Measurements from ENCODE around the gene SULT1C3. TPM values are rescaled to one million over a fixed set of nuclear protein-coding genes. Genes with fewer than 3 reads are reported as not detected.

Gene SULT1C3
- total RNA-seq, 1 experiment from 2014 or later, result not detected

GRCh38 chr2:108240966-108241365 lies 1.2 kb downstream of the SULT1C3 start:
- POLR2A ChIA-PET (ENCODE audit: low non-redundant PET), result no interaction called here
- BruUV-seq (replicated peaks), result no TSS peak

GRCh38 chr2:108243566-108243965 lies 3.8 kb downstream of the SULT1C3 start:
- Histone ChIP-seq H3K36me3 (ENCODE audit: insufficient read depth, low read length, poor library complexity, severe bottlenecking) (no peaks in the 10 kb centered on the region), H3K4me1 (ENCODE audit: insufficient read depth, low read length, poor library complexity, severe bottlenecking) (no peaks in the 10 kb centered on the region), H3K4me3 (ENCODE audit: low read depth, low read length, poor library complexity, severe bottlenecking) (no peak overlapping the region), H3K27me3 (replicated peaks; ENCODE audit: insufficient read depth, low read depth, low read length, poor library complexity) (no peaks in the 10 kb centered on the region), H3K9me3 (ENCODE audit: low read depth, low read length, poor library complexity, severe bottlenecking) (no peaks in the 10 kb centered on the region), H3K27ac (ENCODE audit: low read depth, low read length, poor library complexity, severe bottlenecking) (no peak overlapping the region)
- no TSS peak for BruUV-seq (replicated peaks)
- TF ChIP-seq CTCF (conservative IDR thresholded peaks at IDR 0.05; ENCODE audit: low read depth, low read length), result no peak
- TF ChIP-seq EZH2 (IDR thresholded peaks at IDR 0.05; ENCODE audit: borderline replicate concordance, low read depth, low read length, poor library complexity, severe bottlenecking), result no peak
- POLR2A ChIA-PET (ENCODE audit: low non-redundant PET), result no interaction called here
- no peak for DNase-seq (ENCODE audit: low spot score)
- intact Hi-C loops (cut with micrococcal nuclease; ENCODE audit: unreplicated experiment), result no loop called here
- CTCF ChIA-PET, result no interaction called here

More at GRCh38 chr2:108240966-108241365, 1.2 kb downstream of the SULT1C3 start:
- intact Hi-C loops (cut with micrococcal nuclease; ENCODE audit: unreplicated experiment), result no loop called here
- Histone ChIP-seq H3K4me3 (ENCODE audit: low read depth, low read length, poor library complexity, severe bottlenecking) (no peak overlapping the region), H3K9me3 (ENCODE audit: low read depth, low read length, poor library complexity, severe bottlenecking) (no peaks in the 10 kb centered on the region), H3K27ac (ENCODE audit: low read depth, low read length, poor library complexity, severe bottlenecking) (no peak overlapping the region), H3K27me3 (replicated peaks; ENCODE audit: insufficient read depth, low read depth, low read length, poor library complexity) (no peaks in the 10 kb centered on the region), H3K36me3 (ENCODE audit: insufficient read depth, low read length, poor library complexity, severe bottlenecking) (no peaks in the 10 kb centered on the region), H3K4me1 (ENCODE audit: insufficient read depth, low read length, poor library complexity, severe bottlenecking) (no peaks in the 10 kb centered on the region)
- CTCF ChIA-PET, result no interaction called here
- no peak for DNase-seq (ENCODE audit: low spot score)
- TF ChIP-seq CTCF (conservative IDR thresholded peaks at IDR 0.05; ENCODE audit: low read depth, low read length) (no peak), EZH2 (IDR thresholded peaks at IDR 0.05; ENCODE audit: borderline replicate concordance, low read depth, low read length, poor library complexity, severe bottlenecking) (no peak)

- no TSS peak for BruUV-seq (replicated peaks)
Observed at GRCh38 chr2:108244667-108245414, 5.1 kb downstream of the SULT1C3 start.

More at GRCh38 chr2:108244667-108245414, 5.1 kb downstream of the SULT1C3 start:
- no peak for DNase-seq (ENCODE audit: low spot score)
- intact Hi-C loops (cut with micrococcal nuclease; ENCODE audit: unreplicated experiment), result no loop called here
- Histone ChIP-seq H3K4me3 (ENCODE audit: low read depth, low read length, poor library complexity, severe bottlenecking) (no peak overlapping the region), H3K36me3 (ENCODE audit: insufficient read depth, low read length, poor library complexity, severe bottlenecking) (no peaks in the 10 kb centered on the region), H3K4me1 (ENCODE audit: insufficient read depth, low read length, poor library complexity, severe bottlenecking) (no peaks in the 10 kb centered on the region), H3K27ac (ENCODE audit: low read depth, low read length, poor library complexity, severe bottlenecking) (no peak overlapping the region), H3K9me3 (ENCODE audit: low read depth, low read length, poor library complexity, severe bottlenecking) (no peaks in the 10 kb centered on the region), H3K27me3 (replicated peaks; ENCODE audit: insufficient read depth, low read depth, low read length, poor library complexity) (no peaks in the 10 kb centered on the region)
- CTCF ChIA-PET, result no interaction called here
- TF ChIP-seq EZH2 (IDR thresholded peaks at IDR 0.05; ENCODE audit: borderline replicate concordance, low read depth, low read length, poor library complexity, severe bottlenecking) (no peak), CTCF (conservative IDR thresholded peaks at IDR 0.05; ENCODE audit: low read depth, low read length) (no peak)
- POLR2A ChIA-PET (ENCODE audit: low non-redundant PET), result no interaction called here
